Keratinocyte (primary cell): ENCODE results near the gene NUP210.

Source experiments
- CTCF ChIP-seq, 3 experiments: IDR thresholded peaks in 1 of 3; conservative IDR thresholded peaks in 1 of 3; optimal IDR thresholded peaks in 1 of 3; 2 replicates in 2 of 3; 3 replicates in 1 of 3; pipeline versions ENCODE3 to v1.5.1; 2011; ENCODE audit warnings: low read length in 3 of 3, mild to moderate bottlenecking in 3 of 3, moderate library complexity in 2 of 3, control low read depth in 1 of 3, inconsistent platforms in 1 of 3; ENCODE audit not compliant: insufficient read depth in 2 of 3; ENCODE audit errors: extremely low read depth in 1 of 3
- EZH2 ChIP-seq: IDR thresholded peaks from one replicate; pipeline ENCODE4 v1.6.1; 2012; ENCODE audit warnings: inconsistent platforms, mild to moderate bottlenecking, low read length, moderate library complexity

- TF ChIP-seq CTCF (optimal IDR thresholded peaks at IDR 0.05 in 1 of 3, IDR thresholded peaks at IDR 0.05 in 1 of 3, conservative IDR thresholded peaks at IDR 0.05 in 1 of 3; ENCODE audit: extremely low read depth in 1 of 3, insufficient read depth in 2 of 3, low read length in 3 of 3) (no peak), EZH2 (no peak)
Observed at GRCh38 chr3:13268961-13269441, 151.1 kb downstream of the NUP210 start.
